Stimulated activated CD8-positive, alpha-beta memory T cell treated with anti-CD3 and anti-CD28 coated beads, Interleukin-12 subunit alpha, Interleukin-12 subunit beta, amount 100 ng/mL, for 24 hours (primary cell): ENCODE data around the gene INO80B.
A peak's percentile ranks its signal among the peaks of the same experiment; 100 is the strongest.
"Not testable (repeated sequence)": the region's sequence is repeated elsewhere in the genome, so short reads cannot be mapped to it uniquely, and the experiment has no call there.

Experiments
- DNase-seq: peaks from one replicate; pipeline ENCODE4 v3.0.0-alpha.2; 2020; ENCODE audit errors: extremely low read depth

Gene INO80B

DNA sequence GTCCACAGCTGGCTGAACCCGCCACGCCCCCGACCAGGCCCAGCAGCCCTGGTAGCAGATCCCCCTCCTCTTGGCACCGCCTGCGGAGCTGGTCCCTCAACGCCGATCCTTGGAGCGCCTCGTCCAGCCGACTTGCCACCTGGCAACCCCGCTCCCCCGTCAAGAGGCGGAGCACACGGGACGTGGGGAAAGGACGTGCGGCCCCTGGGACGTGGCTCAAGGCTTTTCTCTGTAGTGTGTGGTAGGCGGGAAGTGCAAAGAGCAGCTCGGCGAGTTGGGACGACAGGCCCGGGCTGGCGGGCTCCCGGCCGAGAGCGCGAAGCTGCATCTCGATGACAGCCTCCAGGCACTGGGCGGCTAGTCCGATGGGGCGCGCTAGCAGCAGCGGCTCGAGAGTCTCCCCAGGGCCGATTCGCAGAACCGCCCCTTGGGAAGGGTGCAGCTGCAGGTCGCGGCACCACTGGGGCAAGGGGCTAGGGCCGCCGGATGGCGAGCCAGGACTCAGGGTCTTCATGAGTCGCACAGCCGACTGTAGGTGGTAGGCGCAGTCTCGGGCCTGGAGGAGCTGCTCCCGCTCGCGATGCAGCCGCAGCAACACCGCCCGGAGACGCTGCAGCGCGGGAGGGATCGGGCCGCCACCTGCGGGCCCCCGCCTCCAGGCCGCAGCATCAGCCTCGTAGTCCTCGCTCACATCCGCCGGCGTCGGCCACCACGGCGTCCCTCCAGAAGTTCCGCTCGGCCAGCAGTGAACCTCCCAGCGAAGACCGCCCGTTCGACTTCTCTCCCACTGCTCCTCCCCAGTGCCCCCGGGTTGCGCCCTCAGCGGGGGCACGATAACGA is 27.3 kb downstream of the INO80B start:
- no peak for DNase-seq

DNA sequence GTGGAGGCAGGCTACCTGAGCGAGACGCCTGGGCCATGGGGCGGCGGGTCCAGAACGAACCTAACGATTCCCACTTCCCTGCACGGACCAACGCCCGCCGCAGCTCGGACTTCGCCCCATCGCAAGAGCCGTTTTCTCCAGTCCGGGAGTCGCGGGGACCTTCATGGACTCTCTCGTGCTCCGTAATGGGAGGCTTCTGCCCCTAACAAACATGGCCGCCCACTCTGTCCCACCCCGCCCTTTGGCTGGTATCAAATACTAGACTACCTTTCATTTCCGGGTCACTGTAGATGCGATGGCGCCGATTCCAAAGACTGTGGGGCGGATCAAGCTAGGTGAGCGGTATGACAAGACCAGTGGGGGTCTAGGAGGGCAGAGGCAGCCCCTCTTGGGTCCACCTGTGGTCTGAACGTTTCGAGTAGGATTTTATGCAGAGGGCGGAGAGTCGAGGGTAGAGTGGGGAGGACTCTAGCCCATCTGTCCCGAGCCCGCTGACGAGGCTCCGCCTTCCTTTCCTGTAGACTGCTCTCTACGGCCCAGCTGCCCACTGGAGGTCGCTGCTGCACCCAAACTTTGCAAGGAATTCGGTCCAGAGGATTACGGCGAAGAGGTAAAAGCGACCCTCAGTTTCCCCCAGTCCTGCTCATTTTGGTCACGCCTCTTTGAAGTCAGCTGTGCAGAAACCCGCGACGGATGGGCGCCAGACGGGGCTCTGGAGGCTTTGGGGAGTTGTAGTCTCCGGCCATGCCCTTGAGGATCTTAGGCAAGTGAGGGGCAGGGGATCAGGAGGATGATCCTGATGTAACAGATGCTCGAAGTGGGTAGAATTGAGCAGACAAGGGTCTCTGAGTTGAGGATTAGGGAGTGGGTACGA is 28.2 kb downstream of the INO80B start, which contains the start of the genes CCDC142 and TTC31:
Gene CCDC142, minus strand, starts transcription at position 198 of the 874 bp plus-strand sequence. Its CDS starts 161 bp downstream, at position 37.
Gene TTC31, plus strand, starts transcription at position 281 of the 874 bp plus-strand sequence. Its CDS starts 15 bp downstream, at position 296.
- peak; percentile 78 for DNase-seq

DNA sequence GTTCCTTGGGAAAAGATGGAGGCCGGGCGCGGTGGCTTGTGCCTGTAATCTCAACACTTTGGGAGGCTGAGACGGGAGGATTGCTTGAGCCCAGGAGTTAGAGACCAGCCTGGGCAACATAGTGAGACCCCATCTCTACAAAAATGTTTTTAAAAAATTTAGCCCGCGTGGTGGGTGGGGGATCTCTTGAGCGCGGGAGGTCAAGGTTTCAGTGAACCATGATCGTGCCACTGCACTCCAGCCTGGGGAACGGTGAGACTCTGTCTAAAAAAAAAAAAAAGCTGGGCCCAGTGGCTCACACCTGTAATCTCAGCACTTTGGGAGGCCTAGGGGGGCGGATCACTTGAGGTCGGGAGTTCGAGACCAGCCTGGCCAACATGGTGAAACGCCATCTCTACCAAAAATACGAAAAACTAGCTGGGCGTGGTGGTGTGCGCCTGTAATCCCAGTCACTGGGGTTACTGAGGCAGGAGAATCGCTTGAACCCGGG is 28.8 kb downstream of the INO80B start:
- DNase-seq: not testable (repeated sequence)

DNA sequence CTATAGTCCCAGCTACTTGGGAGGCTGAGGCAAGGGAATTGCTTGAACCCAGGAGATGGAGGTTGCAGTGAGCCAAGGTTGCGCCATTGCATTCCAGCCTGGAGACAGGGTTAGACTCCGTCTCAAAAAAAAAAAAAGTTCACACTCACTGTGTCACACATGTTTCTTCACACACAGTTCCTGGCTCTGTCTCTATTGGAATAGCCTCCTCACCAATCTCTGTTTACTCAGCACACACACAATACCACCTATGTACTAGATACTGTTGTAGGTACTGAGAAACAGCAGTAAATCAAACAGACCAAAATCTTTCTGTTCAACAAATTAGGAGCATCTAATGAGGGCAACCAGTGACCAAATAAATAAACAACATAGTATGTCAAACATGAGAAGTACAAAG is 31.3 kb downstream of the INO80B start:
- DNase-seq: no peak

DNA sequence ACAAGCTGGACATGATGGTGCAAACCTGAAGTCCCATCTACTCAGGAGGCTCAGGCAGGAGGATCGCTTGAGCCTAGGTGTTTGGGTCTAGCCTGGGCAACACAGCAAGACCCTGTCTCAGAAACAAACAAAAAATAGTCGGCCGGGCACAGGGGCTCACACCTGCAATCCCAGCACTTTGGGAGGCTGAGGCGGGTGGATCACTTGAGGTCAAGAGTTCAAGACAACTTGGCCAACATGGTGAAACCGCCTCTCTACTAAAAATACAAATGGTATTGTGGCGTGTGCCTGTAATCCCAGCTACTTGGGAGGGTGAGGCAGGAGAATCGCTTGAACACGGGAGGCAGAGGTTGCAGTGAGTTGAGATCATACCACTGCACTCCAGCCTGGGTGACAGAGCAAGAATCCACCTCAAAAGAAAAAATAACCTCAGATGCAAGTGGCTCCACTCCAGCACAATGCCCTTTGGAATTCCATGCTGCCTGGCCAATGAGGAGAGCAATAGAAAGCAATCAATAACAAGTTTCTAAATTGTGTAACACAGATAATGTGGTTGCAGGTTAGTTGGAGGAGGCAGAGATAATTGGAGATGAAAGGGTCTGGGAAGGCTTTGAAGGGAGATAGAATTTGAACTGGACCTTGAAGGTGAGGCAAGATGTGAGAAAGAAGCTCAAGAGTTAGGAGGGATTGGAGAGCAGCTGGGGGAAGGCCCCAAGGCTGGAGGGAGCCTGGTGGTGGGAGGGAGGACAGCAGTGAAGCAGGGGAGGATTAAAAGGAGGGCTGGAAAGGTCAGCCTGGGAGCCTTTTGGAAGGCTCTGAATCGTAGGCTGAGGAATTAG is 34.0 kb downstream of the INO80B start:
- DNase-seq: no peak

DNA sequence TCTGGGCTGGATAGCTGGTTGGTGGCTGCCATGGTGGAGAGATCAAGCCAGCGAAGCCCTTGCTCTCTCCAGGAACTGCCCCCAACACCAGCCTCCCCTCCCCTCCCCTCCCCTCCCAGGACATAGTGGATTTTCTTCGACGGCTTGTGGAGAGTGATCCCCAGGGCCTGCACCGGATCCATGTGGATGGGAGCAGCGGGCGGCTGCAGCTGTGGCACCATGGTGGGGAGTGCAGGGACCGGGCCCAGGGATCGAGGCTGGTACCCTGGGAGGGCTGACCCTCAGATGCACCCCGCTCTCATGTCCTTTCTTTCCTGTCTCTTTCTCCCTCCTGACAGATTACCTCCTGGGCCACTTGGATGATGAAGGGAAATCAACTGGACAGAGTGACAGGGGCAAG is 35.0 kb downstream of the INO80B start:
- DNase-seq: no peak

DNA sequence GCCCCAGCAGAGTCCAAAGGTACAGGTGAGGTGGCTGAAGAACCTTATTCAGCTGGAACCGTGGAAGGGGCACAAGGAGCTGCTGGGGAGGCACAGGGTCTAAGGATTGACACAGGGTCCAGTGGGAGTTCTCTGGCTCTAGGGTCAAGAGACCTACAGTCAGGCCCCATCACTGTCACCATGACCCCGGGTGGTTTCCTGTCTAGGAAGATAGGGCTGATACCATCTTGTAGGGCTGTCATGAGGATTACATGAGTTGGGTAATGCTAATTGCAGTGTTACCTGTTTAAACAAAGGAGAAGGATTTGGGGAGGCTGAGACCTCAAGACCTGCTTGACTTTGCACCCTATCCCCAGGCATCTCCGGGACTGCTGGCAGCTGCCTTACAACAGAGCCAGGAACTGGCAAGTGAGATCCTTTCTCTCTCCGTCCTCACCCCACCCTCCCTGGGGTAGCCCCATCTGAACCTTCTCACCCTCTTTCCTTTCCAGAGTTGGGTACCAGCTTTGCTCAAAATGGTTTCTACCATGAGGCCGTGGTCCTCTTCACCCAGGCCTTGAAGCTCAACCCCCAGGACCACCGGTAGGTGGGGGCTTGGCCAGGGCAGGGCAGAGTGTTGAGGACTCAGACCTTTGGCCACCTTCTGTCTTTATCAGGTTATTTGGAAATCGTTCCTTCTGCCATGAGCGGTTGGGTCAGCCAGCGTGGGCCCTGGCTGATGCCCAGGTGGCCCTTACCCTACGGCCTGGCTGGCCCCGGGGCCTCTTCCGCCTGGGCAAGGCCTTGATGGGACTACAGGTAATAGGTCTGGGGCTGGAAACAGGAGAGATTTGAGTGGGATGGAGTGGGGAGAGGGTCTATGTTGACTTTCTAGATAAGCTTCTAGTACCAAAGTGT is 37.0 kb downstream of the INO80B start:
- DNase-seq: no peak

DNA sequence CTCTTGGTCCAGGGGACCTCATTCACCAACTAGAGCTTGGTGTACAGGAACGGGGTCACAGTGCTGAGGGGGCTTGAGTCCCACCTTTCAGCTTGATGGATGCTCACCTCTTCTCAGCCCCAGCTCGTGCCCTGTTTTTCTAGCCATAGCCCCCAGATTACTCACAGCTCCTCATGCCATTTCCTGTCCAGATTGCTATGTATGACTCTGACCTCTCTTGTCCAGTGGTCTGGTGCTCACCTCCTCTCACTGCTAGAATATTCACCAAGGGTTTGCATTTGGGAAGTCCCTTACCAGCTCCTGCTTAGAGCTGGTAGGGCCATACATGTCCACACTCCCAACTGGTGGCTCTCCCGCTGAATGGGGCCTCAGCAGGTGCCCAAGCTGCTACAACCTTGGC is 38.7 kb downstream of the INO80B start:
- DNase-seq: no peak

DNA sequence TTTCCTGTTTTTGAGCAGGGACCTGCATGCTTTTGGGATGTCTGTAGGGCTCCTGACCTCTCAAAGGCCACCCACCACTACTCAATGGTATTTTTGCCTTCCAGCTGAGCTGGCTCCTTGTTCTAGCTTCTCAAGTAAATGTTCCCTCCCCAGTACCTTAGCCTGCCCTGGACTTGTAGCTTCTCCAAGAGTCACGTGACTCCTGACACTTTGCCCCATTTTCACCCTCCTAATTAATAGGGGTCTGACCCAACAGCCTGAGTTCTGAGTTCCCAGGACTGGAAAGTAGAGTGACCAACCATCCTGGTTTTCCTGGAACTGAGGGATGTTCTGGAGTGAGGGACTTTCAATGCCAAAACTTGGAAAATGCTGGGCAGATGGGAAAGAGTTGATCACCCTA is 40.6 kb downstream of the INO80B start:
- DNase-seq: no peak

DNA sequence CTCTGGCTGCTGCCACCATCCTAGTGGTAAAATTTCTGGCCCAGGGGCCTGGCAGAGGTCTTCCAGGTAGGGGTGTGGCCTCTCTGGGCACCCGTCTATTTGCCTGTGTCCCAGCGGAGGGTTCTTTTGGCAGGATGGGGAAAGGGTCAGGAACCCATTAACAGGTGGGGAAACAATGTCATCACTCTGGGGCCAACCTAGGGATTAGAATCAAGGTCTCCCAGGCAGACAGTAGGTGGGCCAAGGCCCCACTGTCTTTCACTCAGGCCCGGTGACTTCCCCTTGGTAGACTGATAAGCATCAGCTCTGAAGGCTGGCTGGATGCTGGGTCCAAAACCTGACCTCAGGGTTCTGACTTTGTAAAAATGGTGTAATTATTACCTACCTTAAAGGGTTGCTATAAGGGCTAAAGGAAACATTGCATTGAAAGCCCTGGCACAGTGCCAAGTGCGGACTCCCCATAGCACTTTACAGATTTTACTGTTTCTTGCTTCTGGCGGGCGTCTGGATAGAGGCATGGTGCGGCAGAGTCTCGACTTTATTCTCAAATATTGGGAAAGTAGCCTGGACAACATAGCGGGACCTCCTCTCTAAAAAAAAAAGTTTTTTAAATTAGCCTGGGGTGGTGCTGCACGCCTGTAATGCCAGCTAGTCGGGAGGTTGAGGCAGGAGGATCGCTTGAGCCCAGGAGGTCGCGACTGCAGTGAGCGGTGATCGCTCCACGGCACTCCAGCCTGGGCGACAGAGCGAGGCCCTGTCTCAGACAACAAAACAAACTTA is 42.3 kb downstream of the INO80B start:
- no peak for DNase-seq

DNA sequence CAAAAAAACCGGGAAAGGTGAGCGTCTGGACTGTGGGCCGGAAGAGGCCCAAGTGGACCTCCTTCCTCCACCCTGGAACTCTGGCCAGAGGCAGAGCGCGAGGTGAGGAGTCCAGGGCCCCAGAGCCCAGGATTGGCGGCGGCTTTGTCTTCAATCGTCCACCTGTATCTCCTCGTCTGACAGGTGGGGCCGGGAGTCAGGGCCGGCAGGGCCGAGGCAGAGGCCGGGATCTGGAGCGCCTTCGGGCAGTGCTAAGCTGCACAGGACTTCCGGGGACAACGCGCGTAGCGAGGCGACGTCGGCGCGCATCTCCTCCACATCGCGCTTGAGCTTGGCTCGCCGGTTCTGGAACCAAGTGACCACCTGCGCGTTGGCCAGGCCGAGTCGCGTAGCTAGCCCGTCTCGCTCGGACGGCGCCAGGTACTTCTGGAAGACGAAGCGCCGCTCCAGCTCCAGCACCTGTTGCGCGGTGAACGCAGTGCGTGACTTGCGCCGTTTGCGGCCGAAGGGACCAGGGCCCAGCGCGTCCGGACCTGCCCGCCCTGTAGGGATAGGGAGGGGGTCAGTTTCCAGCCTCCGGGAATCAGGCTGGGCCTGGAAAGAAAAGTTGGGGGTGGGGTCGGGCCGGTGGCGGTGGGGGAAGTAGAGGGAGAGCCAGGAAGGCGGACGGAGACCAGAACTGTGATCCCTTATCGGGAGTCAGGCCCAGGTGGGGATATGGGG is 43.1 kb downstream of the INO80B start:
- DNase-seq: no peak

DNA sequence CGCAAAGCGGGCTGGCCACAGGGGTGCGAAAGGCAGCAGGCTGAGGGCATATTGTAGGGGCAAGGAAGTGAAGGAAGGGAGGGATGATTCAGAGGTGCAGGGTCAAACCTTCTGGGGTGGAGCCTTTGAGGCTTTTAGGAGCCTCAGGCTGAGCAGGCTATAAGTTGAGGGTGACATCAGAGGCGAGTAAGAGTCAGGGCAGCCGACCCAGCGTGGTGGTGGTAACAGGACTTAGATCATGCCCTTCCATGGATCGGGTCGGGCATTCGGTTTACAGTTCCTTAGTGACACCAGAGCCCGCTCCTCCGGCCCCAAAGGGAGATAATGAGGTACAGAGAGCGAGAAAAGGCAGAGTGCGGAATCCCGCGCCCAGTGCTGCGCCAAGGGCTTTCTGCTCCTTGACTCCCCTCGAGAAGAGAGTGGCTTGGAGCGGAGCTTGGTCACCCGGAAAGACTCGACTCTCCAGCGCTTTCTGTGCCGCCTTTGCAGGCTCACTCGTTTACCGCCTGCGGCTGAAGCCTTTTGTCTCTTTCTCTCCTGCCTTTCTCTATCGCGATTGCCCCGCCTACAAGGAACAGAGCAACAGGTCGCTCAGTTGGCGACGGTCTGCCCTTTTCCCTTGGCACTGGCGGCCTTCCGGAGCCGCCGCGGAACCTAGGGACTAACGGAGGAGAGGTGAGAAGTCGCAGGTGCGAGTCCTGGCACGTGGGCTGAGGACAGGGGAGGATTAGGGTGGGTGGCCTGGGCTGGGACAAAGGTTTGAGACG is 43.8 kb downstream of the INO80B start:
- no peak for DNase-seq

DNA sequence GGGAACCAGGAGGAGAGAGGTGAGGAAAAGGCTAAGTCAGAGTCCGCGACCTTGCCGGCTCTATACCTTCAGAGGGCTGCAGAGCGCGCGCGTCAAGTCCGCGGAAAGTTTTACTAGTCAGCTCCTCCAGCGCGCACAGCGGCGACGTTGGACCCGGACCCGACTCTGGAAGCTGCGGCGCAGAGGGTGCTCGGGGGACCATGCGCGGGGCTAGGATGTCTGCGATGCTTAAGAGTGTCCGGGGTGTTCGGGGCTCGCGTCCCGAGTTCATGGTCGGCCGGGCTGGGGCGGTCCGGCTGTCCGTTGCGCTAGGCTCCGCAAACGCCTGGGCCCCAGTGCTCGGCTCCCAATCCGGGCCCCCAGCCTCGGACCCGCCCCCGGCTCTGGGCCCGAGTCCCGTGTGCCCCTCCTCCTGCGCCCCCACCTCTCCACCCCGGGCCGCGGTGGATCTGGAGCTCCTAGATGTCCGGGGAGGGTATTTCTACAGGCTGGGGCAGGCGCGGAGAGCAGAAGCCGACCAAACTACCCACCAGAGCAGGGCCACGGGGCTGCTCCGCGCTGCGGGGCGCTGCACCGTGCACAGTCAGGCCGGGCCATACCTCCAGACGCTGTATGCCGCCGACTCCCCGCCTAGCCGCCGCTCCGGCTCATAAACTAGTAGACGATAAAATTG is 44.5 kb downstream of the INO80B start, which contains the start of gene LBX2:
Gene LBX2, minus strand, starts transcription at position 337 of the 673 bp plus-strand sequence. Its CDS starts 66 bp downstream, at position 271.
- no peak for DNase-seq

DNA sequence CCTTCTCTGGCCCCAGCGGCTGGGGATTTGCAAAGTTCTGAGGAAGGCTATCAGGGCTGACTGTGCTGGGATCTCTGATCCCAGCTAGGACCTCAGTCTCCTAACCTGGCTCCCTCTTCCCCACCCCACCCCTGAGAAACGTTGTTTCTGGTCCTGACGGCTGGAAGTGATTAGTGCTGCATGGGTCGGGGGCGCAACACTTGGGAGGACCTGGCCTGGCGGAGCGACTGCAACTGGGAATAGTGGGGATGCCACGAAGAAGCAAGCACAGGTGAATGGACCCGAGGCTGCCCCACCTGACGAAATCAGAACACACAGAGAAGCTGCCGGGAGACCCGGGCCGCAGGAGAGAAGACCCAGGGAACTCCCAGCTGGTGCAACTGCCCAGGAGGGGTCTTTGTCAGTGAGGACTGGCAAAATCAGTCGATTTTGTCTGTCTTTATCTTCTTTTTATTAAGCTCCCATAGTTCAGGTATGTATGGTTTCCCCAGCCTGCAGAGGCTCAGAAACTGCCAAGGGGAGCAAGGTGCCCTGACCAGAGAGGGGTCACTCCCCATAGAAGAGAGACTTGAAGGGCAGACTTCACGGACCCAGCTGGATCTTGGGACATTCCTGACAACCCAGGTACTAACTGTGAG is 45.2 kb downstream of the INO80B start:
- no peak for DNase-seq

DNA sequence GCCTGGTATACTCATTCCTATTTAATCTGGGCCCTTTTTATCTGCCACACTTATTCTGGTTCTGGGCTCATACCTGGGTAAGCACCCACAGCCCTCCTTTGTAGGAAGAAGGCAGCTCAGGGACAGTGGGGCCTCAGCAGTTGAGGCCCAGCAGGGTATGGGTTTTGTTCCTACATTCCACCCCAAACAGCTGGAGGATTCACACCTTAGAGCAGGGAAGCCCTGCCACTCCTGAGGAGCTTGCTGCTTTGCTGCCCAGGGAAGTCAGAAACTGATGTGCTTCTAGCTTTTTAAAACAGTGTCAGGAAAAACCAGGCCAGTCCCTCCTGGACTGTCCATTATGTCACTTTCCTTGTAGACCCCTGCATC is 45.7 kb downstream of the INO80B start:
- no peak for DNase-seq

DNA sequence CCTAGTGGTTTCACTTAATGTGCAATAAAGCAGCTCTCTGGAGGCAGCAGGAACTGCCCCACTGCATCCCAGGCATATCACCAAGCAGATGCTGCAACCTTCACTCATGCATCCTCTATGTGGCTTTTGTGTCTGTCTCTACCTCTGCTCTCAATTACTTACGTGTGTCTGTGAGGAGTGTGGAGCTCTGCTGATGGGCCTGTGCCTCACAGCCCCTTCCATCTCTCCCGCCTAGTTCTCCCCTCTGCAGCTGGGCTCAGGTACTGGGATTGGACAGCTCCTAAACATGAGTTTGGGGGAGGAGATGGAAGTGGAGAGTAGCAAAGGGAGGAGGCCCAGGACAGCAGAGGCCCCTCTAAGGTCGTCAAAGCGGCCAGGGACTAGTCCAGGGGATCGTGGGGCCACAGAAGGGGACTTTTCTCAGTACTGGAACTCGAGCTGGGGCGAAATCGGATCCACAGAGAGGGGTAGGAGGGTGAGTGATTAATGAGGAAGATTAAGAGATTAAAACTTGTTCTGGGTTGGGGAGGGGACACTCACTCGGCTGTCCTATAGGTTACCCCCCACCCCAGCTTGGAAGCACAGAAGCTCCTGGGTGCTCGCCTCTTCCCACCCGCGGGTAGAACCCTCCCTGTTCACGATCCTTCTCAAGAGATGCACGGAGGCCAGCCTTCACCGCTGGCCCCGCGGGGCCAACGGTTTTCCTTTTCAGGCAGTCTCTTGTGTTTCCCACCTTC is 46.6 kb downstream of the INO80B start:
- no peak for DNase-seq
